22Rv1 (cell line): ENCODE data around the gene SPSB1.

Experiments used
- H3K27ac ChIP-seq: fragments of 450-650 bp; 2 replicates; pipeline ENCODE4 v1.5.1; 2017
- CTCF ChIP-seq: fragments of 450-650 bp; IDR thresholded peaks from 2 replicates; pipeline ENCODE4 v1.5.1; 2017; ENCODE audit warnings: mild to moderate bottlenecking
- ZFX ChIP-seq: fragments of 450-650 bp; IDR thresholded peaks from 2 replicates; pipeline ENCODE4 v1.6.1; 2017; ENCODE audit warnings: antibody characterized with exemption, borderline replicate concordance

SPSB1 gene

GRCh38 chr1:9311479-9311878 lies 18.8 kb downstream of the SPSB1 start:
- no peak for TF ChIP-seq CTCF
- no peak for TF ChIP-seq ZFX
- H3K27ac ChIP-seq = no peak overlapping the region

GRCh38 chr1:9312168-9312720 lies 19.6 kb downstream of the SPSB1 start:
- TF ChIP-seq CTCF = no peak
- TF ChIP-seq ZFX = no peak
- no peak overlapping the region for H3K27ac ChIP-seq

GRCh38 chr1:9313576-9313975 lies 20.9 kb downstream of the SPSB1 start:
- H3K27ac ChIP-seq = no peak overlapping the region
- TF ChIP-seq ZFX (no peak), CTCF (no peak)

GRCh38 chr1:9314111-9314510 lies 21.4 kb downstream of the SPSB1 start:
- no peak for TF ChIP-seq CTCF
- no peak for TF ChIP-seq ZFX
- H3K27ac ChIP-seq = no peak overlapping the region

DNA sequence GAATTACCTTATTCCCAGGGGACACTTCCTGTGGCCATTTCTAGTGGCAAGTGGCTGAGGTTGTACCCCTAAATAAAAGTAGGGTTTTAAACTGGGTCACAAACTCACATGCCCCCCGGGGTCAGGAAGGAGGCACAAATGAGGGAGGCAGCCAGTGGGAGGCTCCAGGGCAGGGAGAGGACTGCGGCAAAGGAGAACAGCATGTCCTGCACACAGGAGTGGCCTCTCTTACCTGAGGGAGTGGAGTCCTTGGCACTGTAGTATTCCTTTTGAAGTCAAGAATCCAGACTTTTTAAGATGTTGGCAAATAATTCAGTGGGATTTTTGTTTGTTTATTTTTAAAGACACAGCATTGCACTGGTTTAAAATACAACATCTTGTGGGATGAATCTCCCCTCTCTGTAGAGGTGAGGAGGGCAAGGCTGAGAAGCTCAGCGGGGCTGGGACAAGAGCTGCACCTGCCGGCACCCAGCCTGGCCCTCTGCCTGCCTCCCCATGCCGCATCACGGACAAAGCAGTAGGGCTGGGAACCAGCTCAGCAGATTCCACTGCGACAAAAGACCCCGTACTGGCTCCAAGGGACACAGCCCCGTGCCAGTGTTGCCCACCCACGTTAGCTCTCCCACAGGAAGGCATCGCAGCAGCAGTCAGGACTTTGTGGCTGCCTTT lies 22.2 kb downstream of the SPSB1 start:
- no peak for TF ChIP-seq CTCF
- TF ChIP-seq ZFX = no peak

GRCh38 chr1:9315411-9316079 lies 22.9 kb downstream of the SPSB1 start:
- no peak overlapping the region for H3K27ac ChIP-seq

More for the DNA sequence above, 22.2 kb downstream of the SPSB1 start:
- no peak overlapping the region for H3K27ac ChIP-seq

More at GRCh38 chr1:9315411-9316079, 22.9 kb downstream of the SPSB1 start:
- no peak for TF ChIP-seq CTCF
- no peak for TF ChIP-seq ZFX
